Neural cell (in vitro differentiated cells): ENCODE results near the gene SMAGP.

Experiments
- CTCF ChIP-seq: fragments of 450-650 bp; IDR thresholded peaks from 2 replicates; pipeline ENCODE4 v1.5.1; 2014; ENCODE audit warnings: antibody characterized with exemption, mild to moderate bottlenecking, moderate library complexity; ENCODE audit not compliant: poor library complexity, severe bottlenecking
- EZH2 ChIP-seq: fragments of 200-600, 300-800 bp; shearing (Covaris generic), sonication (generic); IDR thresholded peaks from 2 replicates; pipeline ENCODE4 v1.6.1; 2014; ENCODE audit warnings: antibody characterized with exemption, low read length, borderline replicate concordance, mild to moderate bottlenecking; ENCODE audit not compliant: insufficient read depth, poor library complexity, severe bottlenecking
- TAF1 ChIP-seq: IDR thresholded peaks from 2 replicates; pipeline ENCODE4 v1.6.1; 2012; ENCODE audit warnings: low read depth

- TF ChIP-seq EZH2 (no peak), CTCF (no peak), TAF1 (no peak)
These were observed 32.1 kb downstream of the SMAGP start for GRCh38 chr12:51238037-51238509.
